Measurements from ENCODE around the gene FAM81B.

FAM81B gene

GRCh38 chr5:95401626-95402025, 10.5 kb downstream of the FAM81B start:
- no peak for DNase-seq (ENCODE audit: low read depth)

- DNase-seq (ENCODE audit: low read depth), result no peak
Observed at GRCh38 chr5:95403996-95404395, 12.8 kb downstream of the FAM81B start.

GRCh38 chr5:95406426-95407090, 15.4 kb downstream of the FAM81B start:
- DNase-seq (ENCODE audit: low read depth), result no peak

GRCh38 chr5:95410279-95410678, 19.1 kb downstream of the FAM81B start:
- no peak for DNase-seq (ENCODE audit: low read depth)

- no peak for DNase-seq (ENCODE audit: low read depth)
Observed at GRCh38 chr5:95411474-95411873, 20.3 kb downstream of the FAM81B start.

- DNase-seq (ENCODE audit: low read depth), result no peak
Observed at GRCh38 chr5:95414451-95414850, 23.3 kb downstream of the FAM81B start.

- DNase-seq (ENCODE audit: low read depth), result no peak
Observed at GRCh38 chr5:95417971-95418370, 26.8 kb downstream of the FAM81B start.

- DNase-seq (ENCODE audit: low read depth), result no peak
Observed at GRCh38 chr5:95422838-95423237, 31.7 kb downstream of the FAM81B start.

GRCh38 chr5:95424016-95424415, 32.9 kb downstream of the FAM81B start:
- DNase-seq (ENCODE audit: low read depth), result no peak

GRCh38 chr5:95424526-95424925, 33.4 kb downstream of the FAM81B start:
- no peak for DNase-seq (ENCODE audit: low read depth)

GRCh38 chr5:95426227-95426626, 35.1 kb downstream of the FAM81B start:
- no peak for DNase-seq (ENCODE audit: low read depth)

- DNase-seq (ENCODE audit: low read depth), result no peak
Observed at GRCh38 chr5:95432779-95433178, 41.6 kb downstream of the FAM81B start.

- DNase-seq (ENCODE audit: low read depth), result no peak
Observed at GRCh38 chr5:95439801-95440493, 48.8 kb downstream of the FAM81B start.

GRCh38 chr5:95440825-95441224, 49.7 kb downstream of the FAM81B start:
- no peak for DNase-seq (ENCODE audit: low read depth)

- DNase-seq (ENCODE audit: low read depth), result no peak
Observed at GRCh38 chr5:95441636-95442035, 50.5 kb downstream of the FAM81B start.

- no peak for DNase-seq (ENCODE audit: low read depth)
Observed at GRCh38 chr5:95445442-95445841, 54.3 kb downstream of the FAM81B start.

- no peak for DNase-seq (ENCODE audit: low read depth)
Observed at GRCh38 chr5:95445995-95446394, 54.8 kb downstream of the FAM81B start.

GRCh38 chr5:95446560-95447221, 55.5 kb downstream of the FAM81B start:
- no peak for DNase-seq (ENCODE audit: low read depth)

GRCh38 chr5:95447961-95448360, 56.8 kb downstream of the FAM81B start:
- no peak for DNase-seq (ENCODE audit: low read depth)

- no peak for DNase-seq (ENCODE audit: low read depth)
Observed at GRCh38 chr5:95448789-95449188, 57.6 kb downstream of the FAM81B start.

GRCh38 chr5:95449460-95449859, 58.3 kb downstream of the FAM81B start:
- no peak for DNase-seq (ENCODE audit: low read depth)

GRCh38 chr5:95454536-95454935, 63.4 kb downstream of the FAM81B start:
- no peak for DNase-seq (ENCODE audit: low read depth)

- DNase-seq (ENCODE audit: low read depth), result no peak
Observed at GRCh38 chr5:95460665-95461064, 69.5 kb downstream of the FAM81B start.

Measured in activated T-cell treated with anti-CD3 and anti-CD28 coated beads for 1 hour (primary cell).